Natural killer cell (primary cell): Measurements from ENCODE around the gene TLR4. TPM values are rescaled to one million over a fixed set of nuclear protein-coding genes. Genes with fewer than 3 reads are reported as not detected.

ENCODE experiments used
- ATAC-seq, 3 donors: fragments of 150-1000 bp in 2 of 3; fragments of 200-7000 bp in 1 of 3; cut with Tn5 transposase; 1 replicate in 1 of 3; 2 replicates in 2 of 3; pipeline ENCODE4 v1.10.0; 2021; ENCODE audit warnings: mild to moderate bottlenecking in 2 of 3, moderate library complexity in 2 of 3
- DNase-seq, 2 donors: peaks; one replicate each; pipeline versions ENCODE4 v3.0.0 to v3.0.0-alpha.2; 2013 to 2021; ENCODE audit warnings: mixed read lengths in 1 of 2
- H3K27ac ChIP-seq: one replicate; pipeline ENCODE4 v1.5.1; 2013; ENCODE audit warnings: mild to moderate bottlenecking, low read length
- H3K27me3 ChIP-seq: one replicate; pipeline ENCODE4 v1.6.1; 2013; ENCODE audit warnings: low read length; ENCODE audit not compliant: control insufficient read depth, insufficient read depth
- H3K36me3 ChIP-seq: one replicate; pipeline ENCODE4 v1.6.1; 2013; ENCODE audit warnings: low read length; ENCODE audit not compliant: control insufficient read depth, insufficient read depth
- H3K4me1 ChIP-seq: one replicate; pipeline ENCODE4 v1.6.1; 2013; ENCODE audit warnings: low read length; ENCODE audit not compliant: control insufficient read depth, insufficient read depth
- H3K4me3 ChIP-seq: one replicate; pipeline ENCODE4 v1.5.1; 2013; ENCODE audit warnings: low read length
- H3K9me3 ChIP-seq: one replicate; pipeline ENCODE4 v1.6.1; 2013; ENCODE audit warnings: low read length; ENCODE audit not compliant: control insufficient read depth, insufficient read depth
- H3K27ac Mint-ChIP-seq, 2 donors: one replicate each; pipeline ENCODE4 v1.8.0; 2022; ENCODE audit warnings: mild to moderate bottlenecking in 2 of 2, mixed read lengths in 2 of 2, moderate library complexity in 1 of 2
- H3K27me3 Mint-ChIP-seq, 2 donors: one replicate each; pipeline ENCODE4 v1.8.0; 2022; ENCODE audit warnings: low read depth in 2 of 2, mixed read lengths in 2 of 2
- H3K36me3 Mint-ChIP-seq: one replicate; pipeline ENCODE4 v1.8.0; 2022; ENCODE audit warnings: mixed read lengths
- H3K4me1 Mint-ChIP-seq, 2 donors: one replicate each; pipeline ENCODE4 v1.8.0; 2022; ENCODE audit warnings: mixed read lengths in 2 of 2
- H3K4me3 Mint-ChIP-seq: one replicate; pipeline ENCODE4 v1.8.0; 2022; ENCODE audit warnings: mild to moderate bottlenecking, moderate library complexity, mixed read lengths
- H3K9me3 Mint-ChIP-seq, 2 donors: one replicate each; pipeline ENCODE4 v1.8.0; 2022; ENCODE audit warnings: mixed read lengths in 2 of 2
- CTCF ChIP-seq: fragments of 200-600 bp; IDR thresholded peaks from one replicate; pipeline ENCODE4 v1.8.0; 2022; ENCODE audit warnings: antibody characterized with exemption
- WGBS: methylation state at CpG from one replicate; pipeline ENCODE4 v1.1.7; 2013; ENCODE audit warnings: missing lambda C conversion rate; ENCODE audit not compliant: insufficient coverage; 5-methylcytosine and 5-hydroxymethylcytosine counted together
- intact Hi-C: fragments of 100-400 bp; cut with micrococcal nuclease; formaldehyde crosslinking; loops from one replicate; pipeline ENCODE4 v1.14.2; 2022
- total RNA-seq, 4 donors: library from RNA; stranded (reverse); fragments of 120-200 nt in 1 of 4; gene quantifications; one replicate each; pipeline versions ENCODE4 v1.2.3 to v1.2.4, GENCODE V29; 2013 to 2022

TLR4 gene
- total RNA-seq, 3 donors from 2014 or later (not counting 1 experiment from before 2014, with no cell fraction given), result 1.4 to 15.4 (median 2.2) TPM

GRCh38 chr9:117757561-117758190 is 53.5 kb downstream of the TLR4 start:
- no peak for DNase-seq
- Mint-ChIP-seq H3K4me1 (no peaks in the 10 kb centered on the region), H3K9me3 (no peaks in the 10 kb centered on the region), H3K27me3 (peaks cover 11 to 34% of the 10 kb centered on the region in 2 donors), H3K4me3 (no peak overlapping the region), H3K27ac (no peak overlapping the region), H3K36me3 (no peaks in the 10 kb centered on the region)
- H3K27me3 ChIP-seq, result no peaks in the 10 kb centered on the region
- no peak for TF ChIP-seq CTCF
- no peaks in the 10 kb centered on the region for H3K4me1 ChIP-seq
- no peak overlapping the region for H3K27ac ChIP-seq
- no peak for ATAC-seq
- WGBS, result 74% methylated on average over 5 of the region's 5 CpGs
- no peak overlapping the region for H3K4me3 ChIP-seq
- H3K9me3 ChIP-seq, result no peaks in the 10 kb centered on the region
- intact Hi-C loops, result no loop called here
- no peaks in the 10 kb centered on the region for H3K36me3 ChIP-seq

- H3K9me3 Mint-ChIP-seq, result no peaks in the 10 kb centered on the region
- ATAC-seq, result no peak
- H3K27me3 Mint-ChIP-seq, result peaks cover 10 to 13% of the 10 kb centered on the region in 2 donors
- no peaks in the 10 kb centered on the region for H3K4me1 Mint-ChIP-seq
- Histone ChIP-seq H3K36me3 (no peaks in the 10 kb centered on the region), H3K4me1 (no peaks in the 10 kb centered on the region), H3K27ac (no peak overlapping the region), H3K27me3 (no peaks in the 10 kb centered on the region), H3K9me3 (no peaks in the 10 kb centered on the region), H3K4me3 (no peak overlapping the region)
- 61% methylated on average over 4 of the region's 4 CpGs for WGBS
- H3K4me3 Mint-ChIP-seq, result no peak overlapping the region
- TF ChIP-seq CTCF, result no peak
- intact Hi-C loops, result no loop called here
- no peak overlapping the region for H3K27ac Mint-ChIP-seq
- H3K36me3 Mint-ChIP-seq, result no peaks in the 10 kb centered on the region
- no peak for DNase-seq
Observed at GRCh38 chr9:117763314-117763713, 59.1 kb downstream of the TLR4 start.

GRCh38 chr9:117768750-117769395 is 64.7 kb downstream of the TLR4 start:
- no peaks in the 10 kb centered on the region for H3K4me1 ChIP-seq
- WGBS, result 80% methylated on average over 2 of the region's 4 CpGs
- no peaks in the 10 kb centered on the region for H3K27me3 ChIP-seq
- no peak overlapping the region for H3K4me3 ChIP-seq
- no peak overlapping the region for H3K4me3 Mint-ChIP-seq
- no peaks in the 10 kb centered on the region for H3K36me3 Mint-ChIP-seq
- no peaks in the 10 kb centered on the region for H3K36me3 ChIP-seq
- H3K27ac ChIP-seq, result no peak overlapping the region
- DNase-seq, result no peak
- no peaks in the 10 kb centered on the region for H3K4me1 Mint-ChIP-seq
- H3K27me3 Mint-ChIP-seq, result peaks cover 19 to 29% of the 10 kb centered on the region in 2 donors
- no peaks in the 10 kb centered on the region for H3K9me3 Mint-ChIP-seq
- no peak for TF ChIP-seq CTCF
- intact Hi-C loops, result no loop called here
- H3K9me3 ChIP-seq, result no peaks in the 10 kb centered on the region
- ATAC-seq, result no peak
- H3K27ac Mint-ChIP-seq, result no peak overlapping the region

- H3K27me3 ChIP-seq, result no peaks in the 10 kb centered on the region
- no peaks in the 10 kb centered on the region for H3K9me3 ChIP-seq
- intact Hi-C loops, result no loop called here
- no peak for DNase-seq
- Mint-ChIP-seq H3K9me3 (peaks cover 0 to 2% of the 10 kb centered on the region in 2 donors), H3K36me3 (no peaks in the 10 kb centered on the region), H3K27ac (no peak overlapping the region), H3K4me1 (no peaks in the 10 kb centered on the region), H3K4me3 (no peak overlapping the region), H3K27me3 (peaks cover 27 to 47% of the 10 kb centered on the region in 2 donors)
- ATAC-seq, result no peak
- no peak overlapping the region for H3K27ac ChIP-seq
- no peaks in the 10 kb centered on the region for H3K4me1 ChIP-seq
- no peak for TF ChIP-seq CTCF
- no peaks in the 10 kb centered on the region for H3K36me3 ChIP-seq
- WGBS, result 75% methylated on average over 4 of the region's 4 CpGs
- H3K4me3 ChIP-seq, result no peak overlapping the region
Observed at GRCh38 chr9:117771136-117771535, 66.9 kb downstream of the TLR4 start.
